HepG2 (cell line): ENCODE results near the gene PDZD8. TPM values are rescaled to one million over a fixed set of nuclear protein-coding genes. Genes with fewer than 3 reads are reported as not detected.

Source experiments
- AGO2 ChIP-seq: fragments of 200-400 bp; formaldehyde crosslinking; optimal IDR thresholded peaks from 2 replicates; pipeline ENCODE3; 2017; ENCODE audit warnings: mild to moderate bottlenecking, low read depth, low read length, moderate library complexity
- ARID4A ChIP-seq: sonication (generic); formaldehyde crosslinking; IDR thresholded peaks from 2 replicates; pipeline ENCODE4 v1.5.0; 2020; ENCODE audit warnings: mild to moderate bottlenecking, missing genetic modification reagents, borderline replicate concordance
- ARNT2 ChIP-seq: sonication (generic); formaldehyde crosslinking; IDR thresholded peaks from 2 replicates; pipeline ENCODE4 v1.8.0; 2022; ENCODE audit warnings: mild to moderate bottlenecking, low read depth, missing genetic modification reagents, moderate library complexity
- ATRX ChIP-seq: sonication (generic); formaldehyde crosslinking; IDR thresholded peaks from 2 replicates; pipeline ENCODE4 v1.4.0; 2020; ENCODE audit warnings: missing genetic modification reagents, borderline replicate concordance
- GTF3A ChIP-seq: sonication (generic); formaldehyde crosslinking; conservative IDR thresholded peaks from 2 replicates; pipeline ENCODE4 v1.4.0; 2020; ENCODE audit warnings: mild to moderate bottlenecking, missing genetic modification reagents
- HES4 ChIP-seq: sonication (generic); formaldehyde crosslinking; IDR thresholded peaks from 2 replicates; pipeline ENCODE4 v1.9.0; 2021; ENCODE audit warnings: mild to moderate bottlenecking, missing genetic modification reagents, borderline replicate concordance
- HIVEP1 ChIP-seq: sonication (generic); formaldehyde crosslinking; IDR thresholded peaks from 2 replicates; pipeline ENCODE4 v1.4.0; 2020; ENCODE audit warnings: mild to moderate bottlenecking, missing genetic modification reagents
- KAT8 ChIP-seq: IDR thresholded peaks from 2 replicates; pipeline ENCODE4 v1.6.1; 2016; ENCODE audit warnings: missing genetic modification reagents, missing compliant biosample characterization
- MATR3 ChIP-seq: sonication (generic); formaldehyde crosslinking; IDR thresholded peaks from 2 replicates; pipeline ENCODE4 v1.4.0; 2020; ENCODE audit warnings: missing genetic modification reagents
- SP1 ChIP-seq, 2 experiments: fragments of 450-650 bp in 1 of 2; sonication (generic) in 1 of 2; formaldehyde crosslinking in 1 of 2; IDR thresholded peaks; 2 replicates each; pipeline versions ENCODE4 v1.4.0 to v1.6.1; 2016 to 2020; ENCODE audit warnings: missing genetic modification reagents in 1 of 2
- ZBTB3 ChIP-seq: sonication (generic); formaldehyde crosslinking; IDR thresholded peaks from 2 replicates; pipeline ENCODE4 v1.4.0; 2020; ENCODE audit warnings: low read depth, mild to moderate bottlenecking, moderate library complexity, missing genetic modification reagents, borderline replicate concordance
- ZBTB39 ChIP-seq: sonication (generic); formaldehyde crosslinking; IDR thresholded peaks from 2 replicates; pipeline ENCODE4 v1.5.0; 2020; ENCODE audit warnings: missing genetic modification reagents
- ZNF414 ChIP-seq: sonication (generic); formaldehyde crosslinking; IDR thresholded peaks from 2 replicates; pipeline ENCODE4 v1.5.0; 2020; ENCODE audit warnings: missing genetic modification reagents
- ZNF468 ChIP-seq: sonication (generic); formaldehyde crosslinking; IDR thresholded peaks from 2 replicates; pipeline ENCODE4 v1.8.0; 2022; ENCODE audit warnings: mild to moderate bottlenecking, moderate library complexity, missing genetic modification reagents
- ZNF503 ChIP-seq: sonication (generic); formaldehyde crosslinking; IDR thresholded peaks from 2 replicates; pipeline ENCODE4 v1.4.0; 2020; ENCODE audit warnings: missing genetic modification reagents
- ZNF737 ChIP-seq: sonication (generic); formaldehyde crosslinking; IDR thresholded peaks from 2 replicates; pipeline ENCODE4 v1.5.0; 2020; ENCODE audit warnings: missing genetic modification reagents, mild to moderate bottlenecking, borderline replicate concordance
- polyA plus RNA-seq, 8 experiments: library from polyadenylated mRNA; depleted of rRNA in 3 of 8; stranded (reverse) in 7 of 8; unstranded in 1 of 8; fragments of >200 nt; fragmentation: Illumina TruSeq in 4 of 8; extraction: Trizol in 4 of 8; gene quantifications; 2 replicates each; pipeline versions ENCODE4 v1.2.1 to v1.2.3, GENCODE V29; 2011 to 2016; ENCODE audit warnings: low read depth in 4 of 8, missing spikeins in 1 of 8, mixed read lengths in 1 of 8; ENCODE audit not compliant: insufficient read depth in 1 of 8
- total RNA-seq, 5 experiments: library from RNA; depleted of rRNA; stranded (reverse); fragments of >200 nt; fragmentation: Illumina TruSeq; extraction: Trizol; gene quantifications; 2 replicates each; pipeline ENCODE4 v1.2.3, GENCODE V29; 2016; ENCODE audit warnings: low read depth in 1 of 5

PDZD8 gene
- total and polyA plus RNA-seq, 2 of the 13 experiments (the other 11 are each of a cell fraction or from before 2014, with no cell fraction given): 11.2 to 32.0 TPM

- peak; percentile 74 for TF ChIP-seq AGO2
- TF ChIP-seq HES4: no peak
- TF ChIP-seq ATRX: no peak
- no peak; the same call in 1 of the 2 replicates for TF ChIP-seq MATR3 (CRISPR knock-in tag)
- peak; percentile 66; the same call in 1 of the 2 replicates for TF ChIP-seq ARNT2 (CRISPR knock-in tag)
- TF ChIP-seq ARID4A: peak; percentile 91
- peak; percentile 89 for TF ChIP-seq HIVEP1
- 0 out of 2 replicates have a peak, but pooled peaks have one; percentile 28 for TF ChIP-seq ZNF414 (CRISPR knock-in tag)
- no peak for TF ChIP-seq GTF3A (CRISPR knock-in tag)
- peak; percentile 88; the same call in 1 of the 2 replicates for TF ChIP-seq ZBTB39 (CRISPR knock-in tag)
- TF ChIP-seq ZBTB3 (CRISPR knock-in tag): no peak
- TF ChIP-seq KAT8 (CRISPR knock-in tag): peak; percentile 79
- TF ChIP-seq ZNF468 (CRISPR knock-in tag): peak; percentile 82; the same call in 1 of the 2 replicates
- no peak for TF ChIP-seq SP1 (IDR thresholded peaks at IDR 0.05)
- 0 out of 2 replicates have a peak, but pooled peaks have one; percentile 8 for TF ChIP-seq SP1 (CRISPR knock-in tag; IDR thresholded peaks at IDR 0.05)
- TF ChIP-seq ZNF737 (CRISPR knock-in tag): 0 out of 2 replicates have a peak, but pooled peaks have one; percentile 25
- peak; percentile 51; the same call in 1 of the 2 replicates for TF ChIP-seq ZNF503 (CRISPR knock-in tag)
Measured at GRCh38 chr10:117375360-117376178, at the start of gene PDZD8 (continued).
